HUDEP-2 (cell line): ENCODE measurements around the gene CD69.
A peak's percentile ranks its signal among the peaks of the same experiment; 100 is the strongest.
"Not testable (repeated sequence)": the region's sequence is repeated elsewhere in the genome, so short reads cannot be mapped to it uniquely, and the experiment has no call there.

Source experiments
- DNase-seq, 76 experiments: peaks; one replicate each; lab custom pipeline; 2025; ENCODE audit not compliant: unreplicated experiment in 76 of 76; lab: John Stamatoyannopoulos, UW

Gene CD69

DNA sequence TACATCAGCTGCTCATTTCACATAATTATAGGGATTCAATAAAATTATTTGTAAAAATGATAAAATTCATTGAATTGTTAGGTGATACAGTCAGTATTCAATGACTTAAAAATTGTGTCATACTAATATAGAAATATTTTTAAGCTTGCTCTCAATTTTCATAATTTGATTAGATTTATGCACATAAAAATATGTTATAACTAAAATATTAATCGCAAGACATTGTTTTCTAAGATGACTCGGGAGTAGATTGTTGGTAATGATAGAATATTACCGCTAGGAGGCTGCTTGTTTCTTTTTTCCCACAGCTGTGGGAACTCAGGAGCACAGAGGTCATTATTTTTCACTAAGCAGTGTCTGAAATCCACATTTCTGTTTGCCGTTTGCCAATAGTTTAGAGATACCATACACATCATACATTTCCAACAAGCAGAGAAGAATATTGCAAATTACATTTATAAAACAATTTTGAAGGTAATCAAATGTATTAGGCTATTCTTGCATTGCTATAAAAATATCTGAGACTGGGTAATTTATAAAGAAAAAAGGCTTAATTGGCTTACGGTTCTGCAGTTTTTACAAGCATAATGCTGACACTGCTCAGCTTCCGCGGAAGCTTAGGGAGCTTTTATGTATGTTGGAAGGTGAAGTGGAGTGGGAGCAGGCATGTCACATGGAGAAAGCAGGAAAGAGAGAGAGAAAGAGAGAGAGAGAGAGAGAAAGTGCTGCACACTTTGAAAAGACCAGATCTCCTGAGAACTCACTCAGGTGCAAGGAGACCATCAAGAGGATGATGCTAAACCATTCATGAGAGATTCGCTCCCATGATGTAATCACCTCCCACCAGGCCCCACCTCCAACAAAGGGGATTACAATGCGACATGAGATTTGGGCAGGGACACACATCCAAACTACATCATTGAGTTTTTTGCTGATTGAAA, 9.2 kb downstream of the CD69 start:
- DNase-seq, result peak in 1 of 76 experiments; percentile 14

DNA sequence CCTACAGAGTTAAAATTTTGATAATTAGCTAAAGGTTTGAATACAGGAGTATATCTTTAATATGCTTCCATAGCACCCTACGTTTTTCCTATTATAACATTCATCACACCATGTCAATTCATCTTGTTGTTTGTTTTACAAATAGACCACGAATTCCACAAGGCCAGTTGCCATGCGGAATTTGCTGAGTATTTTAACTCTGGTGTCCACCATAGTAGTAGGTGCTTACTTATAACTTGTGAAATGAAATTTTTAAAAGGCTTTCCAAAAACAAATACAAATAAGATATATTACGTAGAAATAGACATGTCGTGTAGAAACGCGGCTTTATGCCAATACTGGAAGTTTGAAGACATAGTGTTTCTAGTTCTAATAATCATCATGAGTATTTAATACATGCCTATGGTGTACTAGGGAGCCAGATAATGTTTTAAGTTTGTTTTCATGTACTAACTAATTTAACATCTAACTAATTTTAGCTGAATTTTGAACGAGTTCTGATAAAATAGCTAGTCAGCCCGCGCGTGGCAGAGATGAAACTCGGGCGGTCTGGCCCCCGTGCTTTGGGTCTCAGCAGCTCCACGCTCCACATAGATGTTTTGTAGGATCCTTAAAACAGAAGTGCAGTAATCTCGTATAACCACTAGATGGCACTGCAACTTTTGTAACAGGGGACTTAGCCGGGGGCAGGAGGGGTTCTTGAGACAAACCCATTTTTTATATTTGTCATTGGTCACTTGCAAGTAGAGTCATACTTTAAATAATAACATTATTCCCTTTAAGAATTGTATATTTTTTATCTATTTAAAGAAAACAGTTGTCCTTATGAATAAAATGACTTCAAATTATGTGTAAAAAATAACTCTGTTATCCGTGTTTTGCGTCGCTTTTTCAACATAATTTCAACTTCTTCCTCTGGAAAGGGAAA, 10.2 kb downstream of the CD69 start:
- peak in 43 of 76 experiments; percentile 1 to 73 (median 34) for DNase-seq

DNA sequence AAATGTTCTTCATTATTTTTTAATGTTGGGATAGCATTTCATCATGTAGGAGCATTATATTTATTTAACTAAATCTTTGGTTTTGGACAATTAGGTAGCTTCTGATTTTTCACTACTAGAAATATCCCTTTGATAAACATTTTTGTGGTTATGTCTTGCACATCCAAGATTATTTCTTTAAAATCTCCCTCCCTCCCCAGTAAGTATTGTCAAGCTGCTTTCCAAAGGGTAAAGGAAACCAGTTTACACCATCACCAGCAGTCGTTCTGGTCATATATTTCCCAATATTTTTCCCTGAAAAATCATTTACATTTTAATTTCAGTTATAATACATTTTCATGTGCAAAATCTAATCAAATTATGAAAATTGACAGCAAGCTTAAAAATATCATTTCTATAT, 11.1 kb downstream of the CD69 start:
- no peak for DNase-seq

GRCh38 chr12:9745199-9745598, 15.5 kb downstream of the CD69 start:
- DNase-seq, result no peak

- DNase-seq, result no peak
These were observed 18.0 kb downstream of the CD69 start for GRCh38 chr12:9742661-9743060.

DNA sequence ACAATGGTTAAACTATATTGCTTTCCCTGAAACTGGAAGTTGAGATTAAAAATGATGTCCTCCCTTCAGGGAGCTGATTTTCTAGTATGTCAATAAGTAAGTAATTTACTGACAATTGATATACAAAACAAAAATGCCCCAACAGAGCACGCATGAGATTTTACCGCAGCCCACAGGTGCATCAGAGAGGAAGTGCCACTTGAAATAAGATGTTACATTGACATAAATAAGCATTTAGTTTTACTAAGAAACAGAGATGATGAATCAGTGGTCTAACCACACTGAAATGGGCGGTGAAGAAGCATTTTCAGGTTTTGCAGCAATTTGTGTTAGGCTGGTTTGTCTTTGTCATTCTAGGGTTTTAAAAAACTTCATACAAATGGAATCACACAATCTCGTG, 19.0 kb downstream of the CD69 start:
- no peak for DNase-seq

GRCh38 chr12:9740106-9740750, 20.5 kb downstream of the CD69 start:
- no peak for DNase-seq

GRCh38 chr12:9739404-9740105, 21.1 kb downstream of the CD69 start:
- not testable (repeated sequence) for DNase-seq

GRCh38 chr12:9738905-9739304, 21.8 kb downstream of the CD69 start:
- not testable (repeated sequence) for DNase-seq

GRCh38 chr12:9736936-9737705, 23.6 kb downstream of the CD69 start:
- DNase-seq, result no peak

DNA sequence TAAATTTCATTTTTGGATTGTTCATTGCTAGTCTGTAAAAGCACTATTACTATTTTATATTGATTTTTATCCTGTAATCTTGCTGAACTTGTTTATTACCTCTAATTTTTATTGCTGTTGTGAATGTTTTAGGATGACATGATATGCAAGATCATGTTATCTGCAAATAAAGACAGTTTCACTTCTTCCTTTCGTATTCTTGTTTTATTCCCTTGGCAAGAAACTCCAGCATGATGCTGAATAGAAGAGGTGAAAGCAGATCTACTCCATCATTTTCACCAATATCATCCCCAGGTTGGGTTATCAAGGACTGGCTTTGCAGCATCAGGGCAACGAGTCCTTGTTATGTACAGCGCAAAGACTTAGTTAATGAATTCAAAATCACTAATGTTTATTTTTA, 25.1 kb downstream of the CD69 start:
- no peak for DNase-seq

GRCh38 chr12:9732921-9733461, 27.7 kb downstream of the CD69 start, which contains the start of gene CLECL1:
TSS of gene CLECL1 (minus strand) at chr12:9733097.
- no peak for DNase-seq

DNA sequence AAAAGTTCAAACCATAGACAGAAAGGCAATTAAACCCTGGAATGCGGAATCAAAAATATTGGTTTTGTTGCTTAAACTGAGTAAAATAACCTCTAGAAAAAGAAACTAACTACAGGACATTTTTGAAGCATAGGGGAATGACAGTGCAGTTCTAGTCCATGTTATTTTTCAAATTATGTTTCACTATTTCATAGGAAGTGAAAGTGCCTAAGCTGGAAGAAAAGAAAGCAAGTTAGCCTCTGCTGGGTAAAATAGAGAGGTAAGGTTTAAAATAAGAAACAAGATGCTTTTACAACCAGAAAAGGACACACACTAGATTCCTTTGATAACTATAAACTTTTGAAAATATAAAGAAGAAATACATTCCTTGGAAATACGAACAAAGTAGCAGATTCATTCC, 28.9 kb downstream of the CD69 start:
- no peak for DNase-seq

DNA sequence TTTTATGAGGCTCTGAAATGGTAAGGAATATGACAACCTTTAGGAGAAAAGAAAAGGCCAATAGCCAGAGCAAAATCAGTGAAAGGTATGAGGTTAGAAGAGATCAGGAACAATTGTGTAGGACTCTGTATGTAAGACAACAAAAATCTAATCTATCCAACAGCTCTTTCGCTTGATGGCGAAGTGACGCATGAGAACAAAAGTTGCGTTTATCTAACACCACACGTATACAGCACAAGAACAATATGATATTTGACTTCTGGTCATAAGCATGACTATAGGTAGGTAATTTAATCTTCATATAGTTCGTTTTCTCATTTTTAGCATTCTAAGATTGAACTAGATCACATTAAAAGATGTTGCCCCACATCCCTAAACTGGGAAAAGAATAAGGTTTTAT, 29.3 kb downstream of the CD69 start:
- DNase-seq, result no peak

GRCh38 chr12:9730591-9730990, 30.1 kb downstream of the CD69 start:
- DNase-seq, result no peak

DNA sequence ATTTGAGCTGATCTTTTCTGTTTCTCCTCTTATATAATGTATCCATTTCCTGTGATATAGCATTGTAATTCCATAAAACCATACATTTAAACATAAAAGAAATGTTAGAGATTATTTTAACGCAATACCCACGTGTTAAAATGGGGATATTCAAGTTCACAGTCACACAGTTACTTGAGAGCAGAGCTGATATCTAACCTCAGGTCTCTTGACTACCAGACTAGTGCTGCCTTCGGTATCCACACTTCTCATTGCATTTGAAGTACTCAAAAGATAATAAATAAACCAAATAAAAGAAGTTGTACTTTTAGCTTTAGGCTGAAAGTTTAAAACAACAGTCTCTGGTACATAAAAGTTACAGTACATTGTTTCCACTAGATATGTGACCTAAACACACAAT, 30.7 kb downstream of the CD69 start:
- no peak for DNase-seq

DNA sequence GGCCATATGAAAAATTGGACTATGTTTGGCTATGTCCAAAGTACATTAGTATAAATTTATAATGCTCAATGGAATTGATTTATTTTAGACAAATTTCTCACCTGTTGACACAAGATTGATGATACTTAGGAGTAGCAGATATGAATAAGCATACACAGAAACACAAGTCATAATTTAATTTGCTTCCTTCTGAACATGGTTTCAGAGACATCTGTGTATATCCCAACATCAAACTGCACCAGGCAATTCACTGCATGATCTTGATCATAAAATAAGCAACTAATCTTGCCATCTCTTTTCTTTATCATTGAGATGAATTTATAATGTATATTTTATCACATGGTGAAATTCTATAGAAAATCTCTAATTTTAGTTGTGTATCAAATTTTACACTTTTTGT, 31.6 kb downstream of the CD69 start:
- no peak for DNase-seq

GRCh38 chr12:9727813-9728212, 32.9 kb downstream of the CD69 start:
- DNase-seq, result no peak

DNA sequence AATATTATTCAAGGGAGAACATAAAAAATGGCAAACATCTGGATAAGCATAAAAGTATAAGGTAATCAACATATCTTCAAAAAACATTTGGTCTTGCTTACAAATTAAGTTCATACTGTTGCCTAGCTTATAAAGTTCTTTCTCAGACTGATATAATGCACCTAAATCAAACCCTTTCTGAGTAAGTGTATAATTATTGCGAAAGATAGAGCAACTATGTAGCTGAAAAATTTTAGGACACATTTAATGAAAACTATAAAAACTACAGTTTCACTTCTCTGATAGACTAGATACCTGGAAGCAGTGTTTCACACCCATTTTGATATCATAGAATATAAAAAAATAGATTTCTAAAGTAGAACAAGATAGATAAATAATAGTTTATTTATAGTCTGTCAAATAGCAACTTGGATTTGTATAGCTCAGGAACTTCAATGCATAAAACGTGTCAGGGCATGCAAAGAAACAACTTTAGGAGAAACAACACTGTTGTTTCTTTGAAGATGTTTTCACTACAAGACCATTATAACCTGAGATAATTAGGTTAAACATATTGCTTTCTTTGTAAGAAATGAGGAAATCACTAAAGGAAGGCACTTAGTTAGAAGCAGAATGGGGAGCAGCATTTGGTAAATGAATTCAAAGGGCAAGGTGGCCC, 35.4 kb downstream of the CD69 start:
- DNase-seq, result no peak
